ENCODE data around the gene XPO4. TPM values are rescaled to one million over a fixed set of nuclear protein-coding genes. Genes with fewer than 3 reads are reported as not detected.

Gene XPO4
- total and polyA plus RNA-seq, 2 of the 8 experiments (the other 6 are each of a cell fraction or from before 2014, with no cell fraction given), result 11.9 to 33.3 TPM

DNA sequence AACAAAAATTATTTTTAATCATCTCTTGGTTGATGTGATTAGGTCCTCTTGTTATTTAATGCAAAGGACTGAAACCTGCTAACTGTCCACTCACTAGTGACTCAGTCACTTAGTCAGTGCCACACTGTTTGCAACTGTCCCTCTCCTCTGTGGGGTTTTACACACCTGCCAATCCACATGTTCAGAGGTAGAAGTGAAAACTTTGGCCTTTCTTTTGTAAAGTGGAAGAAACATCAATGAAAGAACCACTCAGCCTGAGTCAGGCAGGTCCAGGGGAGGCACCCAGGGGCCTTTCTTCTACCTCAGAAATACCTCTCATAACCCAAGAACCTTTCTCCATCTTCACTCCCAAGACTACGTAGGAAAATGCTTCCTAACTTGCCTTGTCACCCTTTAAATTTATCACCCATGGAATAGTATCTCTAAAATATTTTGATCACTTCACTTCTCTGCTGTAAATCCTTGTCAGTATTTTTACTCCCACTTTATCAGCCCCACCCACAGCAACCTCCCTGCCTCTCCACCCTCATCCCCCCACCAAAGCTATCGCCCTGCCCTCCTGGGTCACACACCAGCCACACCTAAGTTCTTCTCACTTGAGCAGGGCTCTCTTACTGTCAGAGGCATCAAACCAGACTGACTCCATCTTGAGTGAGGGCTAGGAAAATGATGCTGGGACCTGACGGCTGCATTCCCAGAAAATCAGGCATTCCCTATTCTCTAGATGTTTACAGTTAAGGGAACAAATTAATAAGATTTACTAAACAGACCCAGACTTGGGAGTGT is 99.2 kb downstream of the XPO4 start:
- DNase-seq (ENCODE audit: low read depth in 1 of 2, low spot score in 2 of 2), result no peak
- Histone ChIP-seq H3K4me1 (replicated peaks in 1 of 4; ENCODE audit: control insufficient read depth in 3 of 4, insufficient read depth in 4 of 4, low read length in 3 of 4) (no peaks in the 10 kb centered on the region), H2BK20ac (ENCODE audit: low read length) (no peak overlapping the region), H3K79me1 (ENCODE audit: low read depth, low read length) (no peaks in the 10 kb centered on the region), H2BK120ac (replicated peaks; ENCODE audit: low read depth, low read length) (no peak overlapping the region), H2BK15ac (ENCODE audit: low read length) (no peak overlapping the region), H3K4me3 (ENCODE audit: extremely low read depth in 1 of 4, insufficient read depth in 2 of 4, low read depth in 3 of 4, low read length in 4 of 4) (no peak overlapping the region), H3K27me3 (replicated peaks in 1 of 4; ENCODE audit: control insufficient read depth in 3 of 4, extremely low read depth in 1 of 4, insufficient read depth in 3 of 4, low read length in 3 of 4) (no peaks in the 10 kb centered on the region), H4K91ac (replicated peaks; ENCODE audit: insufficient read length, low read length) (no peak overlapping the region), H2AK5ac (ENCODE audit: low read depth, low read length) (no peak overlapping the region), H4K20me1 (replicated peaks in 1 of 2; ENCODE audit: control insufficient read depth in 1 of 2, insufficient read depth in 2 of 2, low read length in 2 of 2) (peaks cover 0 to 1% of the 10 kb centered on the region in 2 experiments), H3K56ac (replicated peaks; ENCODE audit: insufficient read length, low read depth, low read length) (no peak overlapping the region), H3K9ac (replicated peaks in 1 of 4; ENCODE audit: extremely low read depth in 1 of 4, low read depth in 3 of 4, low read length in 3 of 4) (no peak overlapping the region), H3K23ac (ENCODE audit: insufficient read length) (no peak overlapping the region), H2BK5ac (ENCODE audit: low read depth, low read length) (no peak overlapping the region), H3K23me2 (ENCODE audit: low read depth, low read length) (no peaks in the 10 kb centered on the region; the same call in 1 of the 2 replicates), H3K9me3 (ENCODE audit: insufficient read depth in 2 of 2, low read depth in 1 of 2, low read length in 1 of 2) (no peaks in the 10 kb centered on the region), H2AFZ (ENCODE audit: low read length) (no peak overlapping the region), H3K79me2 (ENCODE audit: control insufficient read depth in 1 of 2, insufficient read depth in 2 of 2, low read length in 2 of 2) (no peaks in the 10 kb centered on the region), H3K4me2 (ENCODE audit: insufficient read depth in 1 of 2, low read depth in 2 of 2, low read length in 2 of 2) (no peak overlapping the region), H3K4ac (replicated peaks; ENCODE audit: insufficient read length, low read depth, low read length) (no peak overlapping the region), H4K5ac (ENCODE audit: insufficient read length, low read depth, low read length) (no peak overlapping the region), H3K14ac (ENCODE audit: insufficient read length) (no peak overlapping the region), H2BK12ac (ENCODE audit: low read depth, low read length) (no peak overlapping the region), H3K27ac (ENCODE audit: low read depth, low read length) (no peak overlapping the region), H4K8ac (ENCODE audit: extremely low read depth, insufficient read depth, low read length) (no peak overlapping the region), H3K36me3 (ENCODE audit: control insufficient read depth in 2 of 4, insufficient read depth in 4 of 4, low read length in 3 of 4) (peaks cover 2 to 20% (median 14%) of the 10 kb centered on the region in 4 experiments; a peak in 7 of 8 replicates), H3K18ac (ENCODE audit: extremely low read depth, low read length) (no peak overlapping the region)
- 87% methylated on average over 3 of the region's 3 CpGs; no CpG with 5 or more reads in 1 of the 2 experiments for WGBS, 2 experiments (ENCODE audit: extremely low coverage in 1 of 2, insufficient coverage in 1 of 2, insufficient read length in 1 of 2, insufficient replicate concordance in 2 of 2, low coverage in 1 of 2, low lambda C conversion rate in 2 of 2, missing lambda C conversion rate in 1 of 2)
- no peak for FAIRE-seq
- ChIA-PET POLR2A (ENCODE audit: partially characterized antibody) (no interaction called here), CTCF (ENCODE audit: partially characterized antibody) (no interaction called here)
- no peak for TF ChIP-seq SIX5 (IDR thresholded peaks at IDR 0.05; ENCODE audit: low read depth, low read length)
- TF ChIP-seq EP300 (IDR thresholded peaks at IDR 0.05; ENCODE audit: borderline replicate concordance in 1 of 2, low read depth in 2 of 2, low read length in 2 of 2), result no peak
- TF ChIP-seq JUND (IDR thresholded peaks at IDR 0.05; ENCODE audit: low read length), result no peak
- TF ChIP-seq POLR2A (IDR thresholded peaks at IDR 0.05; ENCODE audit: control extremely low read depth in 1 of 2, low read depth in 2 of 2, low read length in 2 of 2), result no peak
- no peak for TF ChIP-seq ZNF274 (IDR thresholded peaks at IDR 0.05; ENCODE audit: borderline replicate concordance, extremely low read depth, low read length)
- TF ChIP-seq RNF2 (IDR thresholded peaks at IDR 0.05; ENCODE audit: borderline replicate concordance, low read depth, low read length, missing control alignments, poor library complexity, severe bottlenecking), result no peak
- TF ChIP-seq TCF12 (IDR thresholded peaks at IDR 0.05; ENCODE audit: low read depth, low read length), result no peak
- TF ChIP-seq BCL11A (IDR thresholded peaks at IDR 0.05; ENCODE audit: low read depth in 2 of 2, low read length in 2 of 2), result no peak
- TF ChIP-seq, protein P1, sequence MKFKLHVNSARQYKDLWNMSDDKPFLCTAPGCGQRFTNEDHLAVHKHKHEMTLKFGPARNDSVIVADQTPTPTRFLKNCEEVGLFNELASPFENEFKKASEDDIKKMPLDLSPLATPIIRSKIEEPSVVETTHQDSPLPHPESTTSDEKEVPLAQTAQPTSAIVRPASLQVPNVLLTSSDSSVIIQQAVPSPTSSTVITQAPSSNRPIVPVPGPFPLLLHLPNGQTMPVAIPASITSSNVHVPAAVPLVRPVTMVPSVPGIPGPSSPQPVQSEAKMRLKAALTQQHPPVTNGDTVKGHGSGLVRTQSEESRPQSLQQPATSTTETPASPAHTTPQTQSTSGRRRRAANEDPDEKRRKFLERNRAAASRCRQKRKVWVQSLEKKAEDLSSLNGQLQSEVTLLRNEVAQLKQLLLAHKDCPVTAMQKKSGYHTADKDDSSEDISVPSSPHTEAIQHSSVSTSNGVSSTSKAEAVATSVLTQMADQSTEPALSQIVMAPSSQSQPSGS (IDR thresholded peaks at IDR 0.05; ENCODE audit: low read length), result no peak
- TF ChIP-seq, protein P2, sequence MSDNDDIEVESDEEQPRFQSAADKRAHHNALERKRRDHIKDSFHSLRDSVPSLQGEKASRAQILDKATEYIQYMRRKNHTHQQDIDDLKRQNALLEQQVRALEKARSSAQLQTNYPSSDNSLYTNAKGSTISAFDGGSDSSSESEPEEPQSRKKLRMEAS (IDR thresholded peaks at IDR 0.05), result no peak
- TF ChIP-seq KDM4A (IDR thresholded peaks at IDR 0.05; ENCODE audit: low read depth, low read length, severe bottlenecking), result no peak
